Gastrocnemius medialis (tissue), 4 donors: Measurements from ENCODE around the gene TNRC6B. TPM values are rescaled to one million over a fixed set of nuclear protein-coding genes. Genes with fewer than 3 reads are reported as not detected.

Source experiments
- ATAC-seq, 2 donors: fragments of 150-250 bp; one replicate each; pipeline ENCODE4 v1.9.1; 2016
- DNase-seq, 2 donors: peaks; one replicate each; pipeline ENCODE4 v3.0.0-alpha.2; 2019
- H3K27ac ChIP-seq, 4 donors: fragments of 200-600 bp; sonication (generic); 1 replicate in 1 of 4; 2 replicates in 3 of 4; pipeline ENCODE4 v1.5.1; 2016 to 2018; ENCODE audit warnings: mild to moderate bottlenecking in 2 of 4, moderate library complexity in 1 of 4
- H3K27me3 ChIP-seq, 3 donors: fragments of 200-600 bp; sonication (generic) in 2 of 3; 1 replicate in 1 of 3; 2 replicates in 2 of 3; pipeline versions ENCODE4 v1.5.1 to v1.6.0; 2016 to 2019; ENCODE audit warnings: mild to moderate bottlenecking in 1 of 3, moderate library complexity in 1 of 3
- H3K36me3 ChIP-seq, 2 donors: fragments of 200-600 bp; sonication (generic) in 1 of 2; one replicate each; pipeline ENCODE4 v1.5.1; 2017 to 2018
- H3K4me1 ChIP-seq, 2 donors: fragments of 200-600 bp; sonication (generic) in 1 of 2; one replicate each; pipeline ENCODE4 v1.5.1; 2016 to 2017; ENCODE audit warnings: mild to moderate bottlenecking in 2 of 2
- H3K4me3 ChIP-seq, 4 donors: fragments of 200-600 bp; sonication (generic) in 3 of 4; 1 replicate in 1 of 4; 2 replicates in 3 of 4; pipeline ENCODE4 v1.5.1; 2016 to 2019; ENCODE audit warnings: mild to moderate bottlenecking in 2 of 4
- H3K9me3 ChIP-seq, 3 donors: fragments of 200-600 bp; sonication (generic) in 2 of 3; 1 replicate in 1 of 3; 2 replicates in 2 of 3; pipeline ENCODE4 v1.5.1; 2016 to 2019
- CTCF ChIP-seq, 5 experiments: fragments of 450-650 bp in 3 of 5; fragments of 200-600 bp in 2 of 5; sonication (generic) in 2 of 5; IDR thresholded peaks in 4 of 5; conservative IDR thresholded peaks in 1 of 5; 1 replicate in 4 of 5; 2 replicates in 1 of 5; pipeline ENCODE4 v1.5.1; 2016 to 2019; ENCODE audit warnings: antibody characterized with exemption in 5 of 5, mild to moderate bottlenecking in 3 of 5, moderate library complexity in 3 of 5
- POLR2A ChIP-seq, 2 donors: fragments of 450-650 bp; IDR thresholded peaks; one replicate each; pipeline ENCODE4 v1.6.1; 2017; ENCODE audit warnings: antibody characterized with exemption in 2 of 2, mild to moderate bottlenecking in 2 of 2, moderate library complexity in 2 of 2
- in situ Hi-C, 4 donors: fragments of 200-750 bp; cut with MboI; loops; one replicate each; pipeline versions ENCODE4 v1.15.0 to v1.8.0; 2017; ENCODE audit warnings: low sequenced_read_pairs in 4 of 4
- intact Hi-C: fragments of 100-400 bp; cut with DNase I; formaldehyde crosslinking; loops from one replicate; pipeline ENCODE4 v1.15.1; 2023; ENCODE audit warnings: low total_unique reads
- total RNA-seq, 4 donors: library from RNA; depleted of rRNA; stranded (reverse); fragments of >200 nt; gene quantifications; one replicate each; pipeline versions ENCODE4 v1.1.0 to v1.2.3, GENCODE V29; 2016

Gene TNRC6B
- total RNA-seq, 4 donors from 2014 or later, result 31.9 to 76.7 (median 57.0) TPM

DNA sequence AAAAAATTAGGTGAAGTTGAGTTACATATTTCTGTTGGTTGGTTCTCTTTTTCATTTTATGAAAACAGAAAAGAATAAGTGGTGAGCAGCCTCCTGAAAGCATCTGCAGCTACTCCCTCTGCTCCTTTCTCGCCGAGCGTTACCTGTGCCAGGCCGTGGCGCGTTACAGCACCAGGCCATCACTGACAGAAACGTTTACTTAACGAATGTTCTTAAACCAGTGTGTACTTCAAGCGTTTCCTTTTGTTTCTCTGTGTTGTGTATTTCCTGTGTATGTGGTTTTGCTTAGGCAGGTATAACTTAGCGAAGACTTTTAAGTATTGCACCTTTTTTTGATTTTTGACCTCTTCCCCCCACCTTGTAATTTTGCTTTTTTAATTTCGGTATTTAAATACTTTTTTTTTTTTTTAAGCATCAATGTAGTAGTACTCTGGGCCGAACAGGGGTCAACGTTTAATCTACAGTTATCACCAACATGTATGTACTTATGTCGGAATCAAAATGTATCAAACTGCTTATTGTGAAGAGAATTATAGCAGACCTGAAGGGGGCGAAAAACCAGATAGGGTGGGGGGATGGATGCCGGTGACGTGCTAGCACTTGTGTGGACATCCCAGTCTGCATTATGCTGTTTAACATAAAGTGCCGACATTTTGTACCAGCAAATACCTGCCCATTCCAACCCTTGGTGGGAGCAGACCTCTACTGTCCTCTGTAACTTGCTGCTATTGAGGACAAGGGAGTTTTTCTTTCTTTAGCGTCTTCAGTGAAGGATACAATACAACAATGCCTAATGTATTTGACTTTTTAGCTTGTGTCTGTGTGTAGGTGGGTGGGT lies 147.0 kb downstream of the TNRC6B start:
- intact Hi-C loops, result no loop called here

GRCh38 chr22:40325315-40325714 lies 147.6 kb downstream of the TNRC6B start:
- TF ChIP-seq CTCF (IDR thresholded peaks at IDR 0.05 in 4 of 5, conservative IDR thresholded peaks at IDR 0.05 in 1 of 5), result no peak
- TF ChIP-seq POLR2A (IDR thresholded peaks at IDR 0.05), result no peak
- Histone ChIP-seq H3K27ac (no peak overlapping the region), H3K27me3 (no peaks in the 10 kb centered on the region), H3K36me3 (peaks cover 0 to 38% of the 10 kb centered on the region in 2 donors), H3K4me3 (no peak overlapping the region), H3K4me1 (peaks cover 5 to 6% of the 10 kb centered on the region in 2 donors), H3K9me3 (no peaks in the 10 kb centered on the region)
- ATAC-seq, result no peak
- no peak for DNase-seq
- in situ Hi-C loops, result loop anchor here in 2 of 4 donors (25.0 kb wide), 1 partner anchor 788 kb away; the partner anchor contains the start of gene RPS19BP1 (in 2 of the 2)
- intact Hi-C loops, result no loop called here

More for the DNA sequence above, 147.0 kb downstream of the TNRC6B start:
- no peak overlapping the region for H3K4me3 ChIP-seq
- TF ChIP-seq CTCF (IDR thresholded peaks at IDR 0.05 in 4 of 5, conservative IDR thresholded peaks at IDR 0.05 in 1 of 5) (no peak), POLR2A (IDR thresholded peaks at IDR 0.05) (no peak)
- no peaks in the 10 kb centered on the region for H3K27me3 ChIP-seq
- H3K4me1 ChIP-seq, result peaks cover 5 to 6% of the 10 kb centered on the region in 2 donors
- in situ Hi-C loops, result loop anchor here in 3 of 4 donors (25.0 kb wide), 2 partner anchors 88 to 787 kb away; partner anchors contain the start of gene RPS19BP1 (in 2 of the 3)
- DNase-seq, result no peak
- H3K36me3 ChIP-seq, result peaks cover 0 to 41% of the 10 kb centered on the region in 2 donors
- ATAC-seq, result no peak
- H3K9me3 ChIP-seq, result no peaks in the 10 kb centered on the region
- no peak overlapping the region for H3K27ac ChIP-seq

DNA sequence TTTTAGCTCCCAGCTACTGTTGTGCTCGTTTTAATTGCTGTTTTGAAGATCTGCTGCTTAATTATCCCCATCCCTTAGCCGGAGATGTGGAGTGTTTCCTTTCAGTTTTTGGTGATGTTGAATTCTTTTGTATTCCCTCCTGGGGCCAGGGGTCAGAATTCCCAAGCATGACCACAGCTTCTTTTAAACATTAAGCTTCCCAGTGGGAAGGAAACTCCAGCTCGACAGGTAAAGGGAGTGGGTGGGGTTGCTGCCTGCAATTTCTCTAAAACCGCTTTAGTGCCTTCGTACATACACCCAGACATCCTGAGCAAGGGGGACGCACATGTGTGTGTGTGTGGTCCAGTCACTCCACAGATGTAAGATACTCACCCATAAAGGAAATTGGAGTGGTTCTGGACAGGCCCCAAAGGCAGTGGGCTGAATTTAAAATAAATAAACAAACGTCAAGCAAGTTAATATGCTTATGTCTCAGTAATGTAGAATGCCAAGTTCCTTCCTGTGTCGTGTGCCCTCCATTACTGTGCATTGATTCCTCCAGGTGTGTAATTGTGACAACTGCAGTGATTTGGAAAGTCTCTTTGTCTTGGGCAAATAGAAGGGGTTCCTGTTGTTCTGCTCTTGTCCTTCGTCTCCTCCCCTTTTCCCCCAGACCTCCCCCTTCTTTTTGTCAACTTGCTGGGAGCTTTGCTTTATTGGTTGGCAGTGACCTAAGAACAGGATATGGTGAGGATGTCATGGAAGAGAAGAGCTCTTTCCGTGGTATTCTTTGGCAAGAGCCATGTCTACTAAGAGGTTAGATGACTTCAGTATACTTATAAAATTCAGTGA lies 149.4 kb downstream of the TNRC6B start:
- in situ Hi-C loops (loop anchor here in 2 of 4 donors (25.0 kb wide), 1 partner anchor 790 kb away; the partner anchor contains the start of gene RPS19BP1 (in 2 of the 2)), intact Hi-C loops (no loop called here)
- H3K27ac ChIP-seq, result peak overlapping the region in 2 of 4 donors; percentile 0 to 13
- H3K4me3 ChIP-seq, result no peak overlapping the region
- ATAC-seq (no peak), DNase-seq (no peak)
- H3K36me3 ChIP-seq, result peaks cover 0 to 21% of the 10 kb centered on the region in 2 donors
- no peaks in the 10 kb centered on the region for H3K9me3 ChIP-seq
- TF ChIP-seq POLR2A (IDR thresholded peaks at IDR 0.05) (no peak), CTCF (IDR thresholded peaks at IDR 0.05 in 4 of 5, conservative IDR thresholded peaks at IDR 0.05 in 1 of 5) (no peak)
- H3K4me1 ChIP-seq, result peaks cover 5 to 6% of the 10 kb centered on the region in 2 donors
- no peaks in the 10 kb centered on the region for H3K27me3 ChIP-seq

DNA sequence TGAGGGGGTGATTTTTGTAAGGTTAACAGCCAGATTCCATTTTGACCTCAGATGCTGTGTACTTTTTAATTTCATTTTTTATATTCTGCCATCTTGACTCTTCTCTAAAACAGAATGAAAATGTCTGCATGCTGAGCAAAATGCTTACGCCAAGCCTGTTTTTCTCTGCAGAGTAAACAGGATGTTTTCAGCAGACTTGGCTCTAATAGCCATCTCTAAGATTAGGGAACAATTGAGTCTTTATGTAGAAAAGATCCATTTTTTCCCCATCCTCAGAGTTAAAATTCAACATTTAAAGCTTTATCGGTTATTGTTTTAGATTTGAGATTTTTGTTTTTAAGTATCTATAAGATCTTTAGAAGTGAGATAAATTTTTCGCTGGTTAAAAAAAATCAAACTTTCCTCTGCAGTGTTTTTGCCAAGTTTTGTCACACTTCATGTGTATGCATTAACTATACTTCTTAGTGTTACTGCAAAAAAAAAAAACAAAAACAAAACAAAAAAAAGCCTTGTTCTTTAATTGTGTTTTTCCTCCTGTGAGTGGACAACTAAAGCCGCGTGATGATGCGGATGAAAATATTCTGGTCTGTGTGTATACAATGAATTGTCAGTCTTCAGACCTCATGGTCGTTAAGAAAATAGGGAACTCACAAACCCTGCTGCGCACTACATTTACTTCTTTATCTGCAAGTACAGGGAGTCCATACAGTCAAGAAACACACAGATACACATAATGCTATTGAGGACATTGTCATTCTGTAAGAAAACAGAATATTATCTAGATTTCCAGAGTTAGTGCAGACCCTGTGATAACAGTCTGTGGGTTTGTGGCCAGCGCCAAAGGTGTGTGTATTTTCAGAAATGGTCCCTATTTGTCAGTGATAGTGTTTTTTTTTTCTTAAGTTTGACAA lies 151.1 kb downstream of the TNRC6B start:
- in situ Hi-C loops, result loop anchor here in 2 of 4 donors (25.0 kb wide), 1 partner anchor 792 kb away; the partner anchor contains the start of gene RPS19BP1 (in 2 of the 2)
- Histone ChIP-seq H3K4me3 (no peak overlapping the region), H3K9me3 (no peaks in the 10 kb centered on the region), H3K27me3 (no peaks in the 10 kb centered on the region), H3K27ac (no peak overlapping the region), H3K4me1 (peaks cover 5 to 6% of the 10 kb centered on the region in 2 donors), H3K36me3 (peaks cover 0 to 8% of the 10 kb centered on the region in 2 donors)
- no peak for DNase-seq
- ATAC-seq, result no peak
- TF ChIP-seq CTCF (IDR thresholded peaks at IDR 0.05 in 4 of 5, conservative IDR thresholded peaks at IDR 0.05 in 1 of 5) (no peak), POLR2A (IDR thresholded peaks at IDR 0.05) (no peak)
- intact Hi-C loops, result no loop called here
